Adipocyte (in vitro differentiated cells): Measurements from ENCODE around the gene SH3BP5.

Experiments used
- DNase-seq: peaks from one replicate; pipeline ENCODE4 v3.0.0-alpha.2; 2015; ENCODE audit warnings: low read depth
- H3K27me3 ChIP-seq: replicated peaks from 2 replicates; pipeline ENCODE4 v1.7.0; 2013; ENCODE audit warnings: mild to moderate bottlenecking, low read length, moderate library complexity; ENCODE audit not compliant: control insufficient read depth, insufficient read depth
- H3K36me3 ChIP-seq: 2 replicates; pipeline ENCODE4 v1.7.0; 2013; ENCODE audit warnings: low read length, mild to moderate bottlenecking, moderate library complexity; ENCODE audit not compliant: control insufficient read depth, insufficient read depth, severe bottlenecking
- H3K4me1 ChIP-seq: 2 replicates; pipeline ENCODE4 v1.7.0; 2013; ENCODE audit warnings: mild to moderate bottlenecking, low read length, moderate library complexity; ENCODE audit not compliant: control insufficient read depth, insufficient read depth
- H3K4me3 ChIP-seq: 2 replicates; pipeline ENCODE4 v1.7.0; 2013; ENCODE audit warnings: mild to moderate bottlenecking, low read length, moderate library complexity
- H3K9ac ChIP-seq: 2 replicates; pipeline ENCODE4 v1.7.0; 2013; ENCODE audit warnings: mild to moderate bottlenecking, low read length, moderate library complexity
- H3K9me3 ChIP-seq: 2 replicates; pipeline ENCODE4 v1.7.0; 2013; ENCODE audit warnings: mild to moderate bottlenecking, low read length, moderate library complexity; ENCODE audit not compliant: control insufficient read depth

Gene SH3BP5

GRCh38 chr3:15269091-15269989 lies 63.0 kb downstream of the SH3BP5 start:
- peak; percentile 27 for DNase-seq
- Histone ChIP-seq H3K9me3 (no peaks in the 10 kb centered on the region), H3K9ac (peak overlapping the region; percentile 79), H3K4me1 (peaks cover 51% of the 10 kb centered on the region), H3K27me3 (no peaks in the 10 kb centered on the region), H3K36me3 (peaks cover 7% of the 10 kb centered on the region), H3K4me3 (peak overlapping the region; percentile 48)

GRCh38 chr3:15268033-15268631 lies 64.3 kb downstream of the SH3BP5 start:
- no peaks in the 10 kb centered on the region for H3K27me3 ChIP-seq
- H3K4me1 ChIP-seq: peaks cover 63% of the 10 kb centered on the region
- no peaks in the 10 kb centered on the region for H3K9me3 ChIP-seq
- peak overlapping the region; percentile 79 for H3K9ac ChIP-seq
- peaks cover 7% of the 10 kb centered on the region for H3K36me3 ChIP-seq
- DNase-seq: peak; percentile 93
- H3K4me3 ChIP-seq: no peak overlapping the region

GRCh38 chr3:15267502-15267901 lies 64.9 kb downstream of the SH3BP5 start:
- Histone ChIP-seq H3K36me3 (peaks cover 7% of the 10 kb centered on the region), H3K27me3 (no peaks in the 10 kb centered on the region), H3K9ac (no peak overlapping the region), H3K4me3 (no peak overlapping the region), H3K4me1 (peaks cover 66% of the 10 kb centered on the region), H3K9me3 (no peaks in the 10 kb centered on the region)
- DNase-seq: no peak

GRCh38 chr3:15266510-15267376 lies 65.6 kb downstream of the SH3BP5 start:
- Histone ChIP-seq H3K9me3 (no peaks in the 10 kb centered on the region), H3K9ac (no peak overlapping the region), H3K4me3 (no peak overlapping the region), H3K27me3 (no peaks in the 10 kb centered on the region), H3K4me1 (peaks cover 60% of the 10 kb centered on the region), H3K36me3 (peaks cover 11% of the 10 kb centered on the region)
- no peak for DNase-seq

GRCh38 chr3:15265655-15266509 lies 66.5 kb downstream of the SH3BP5 start:
- H3K4me1 ChIP-seq: peaks cover 61% of the 10 kb centered on the region
- H3K9me3 ChIP-seq: no peaks in the 10 kb centered on the region
- no peak for DNase-seq
- no peak overlapping the region for H3K4me3 ChIP-seq
- no peaks in the 10 kb centered on the region for H3K27me3 ChIP-seq
- H3K9ac ChIP-seq: peak overlapping the region; percentile 11
- H3K36me3 ChIP-seq: peaks cover 20% of the 10 kb centered on the region

GRCh38 chr3:15264486-15264885 lies 67.9 kb downstream of the SH3BP5 start:
- no peak overlapping the region for H3K4me3 ChIP-seq
- no peaks in the 10 kb centered on the region for H3K9me3 ChIP-seq
- no peaks in the 10 kb centered on the region for H3K27me3 ChIP-seq
- no peak for DNase-seq
- H3K9ac ChIP-seq: peak overlapping the region; percentile 67
- H3K4me1 ChIP-seq: peaks cover 50% of the 10 kb centered on the region
- peaks cover 34% of the 10 kb centered on the region for H3K36me3 ChIP-seq

- Histone ChIP-seq H3K9ac (peak overlapping the region; percentile 67), H3K36me3 (peaks cover 39% of the 10 kb centered on the region), H3K9me3 (no peaks in the 10 kb centered on the region), H3K4me3 (no peak overlapping the region), H3K27me3 (no peaks in the 10 kb centered on the region), H3K4me1 (peaks cover 45% of the 10 kb centered on the region)
- no peak for DNase-seq
Observed at GRCh38 chr3:15263926-15264325, 68.5 kb downstream of the SH3BP5 start.

GRCh38 chr3:15263120-15263519 lies 69.3 kb downstream of the SH3BP5 start:
- H3K4me3 ChIP-seq: no peak overlapping the region
- H3K9ac ChIP-seq: peak overlapping the region; percentile 67
- peaks cover 47% of the 10 kb centered on the region for H3K36me3 ChIP-seq
- H3K9me3 ChIP-seq: no peaks in the 10 kb centered on the region
- peaks cover 37% of the 10 kb centered on the region for H3K4me1 ChIP-seq
- no peak for DNase-seq
- H3K27me3 ChIP-seq: no peaks in the 10 kb centered on the region

- H3K4me3 ChIP-seq: no peak overlapping the region
- H3K36me3 ChIP-seq: peaks cover 54% of the 10 kb centered on the region
Observed at GRCh38 chr3:15262021-15262420, 70.4 kb downstream of the SH3BP5 start.

GRCh38 chr3:15261274-15261673 lies 71.1 kb downstream of the SH3BP5 start:
- no peaks in the 10 kb centered on the region for H3K27me3 ChIP-seq
- peaks cover 45% of the 10 kb centered on the region for H3K4me1 ChIP-seq
- H3K36me3 ChIP-seq: peaks cover 59% of the 10 kb centered on the region
- no peaks in the 10 kb centered on the region for H3K9me3 ChIP-seq
- H3K4me3 ChIP-seq: no peak overlapping the region
- no peak for DNase-seq
- no peak overlapping the region for H3K9ac ChIP-seq

More at GRCh38 chr3:15262021-15262420, 70.4 kb downstream of the SH3BP5 start:
- Histone ChIP-seq H3K4me1 (peaks cover 42% of the 10 kb centered on the region), H3K27me3 (no peaks in the 10 kb centered on the region), H3K9me3 (no peaks in the 10 kb centered on the region), H3K9ac (no peak overlapping the region)
- no peak for DNase-seq
